ENCODE results near the gene KDM6A. TPM values are rescaled to one million over a fixed set of nuclear protein-coding genes. Genes with fewer than 3 reads are reported as not detected.
"Not testable (repeated sequence)": the region's sequence is repeated elsewhere in the genome, so short reads cannot be mapped to it uniquely, and the experiment has no call there.

Gene KDM6A
- polyA plus RNA-seq, 1 donor from 2014 or later: 25.1 TPM

- H2AFZ ChIP-seq (ENCODE audit: low read depth, low read length): no peak overlapping the region
- H3K4me2 ChIP-seq (ENCODE audit: low read length): no peak overlapping the region
- no peak for TF ChIP-seq TAF1 (IDR thresholded peaks at IDR 0.05; ENCODE audit: low read depth)
- no peak for TF ChIP-seq SMC3 (conservative IDR thresholded peaks at IDR 0.05; ENCODE audit: poor library complexity)
- TF ChIP-seq EZH2 (IDR thresholded peaks at IDR 0.05; ENCODE audit: borderline replicate concordance, insufficient read depth, low read length, poor library complexity, severe bottlenecking): no peak
- no peak for TF ChIP-seq REST (IDR thresholded peaks at IDR 0.05; ENCODE audit: borderline replicate concordance)
- H3F3A ChIP-seq (ENCODE audit: insufficient read depth, low read length, poor library complexity, severe bottlenecking): no peaks in the 10 kb centered on the region
- H3K9me3 ChIP-seq (ENCODE audit: low read length): no peaks in the 10 kb centered on the region
- no peak overlapping the region for H3K9ac ChIP-seq (ENCODE audit: low read length)
- no peak overlapping the region for H3K27ac ChIP-seq (ENCODE audit: low read length)
- H3K27me3 ChIP-seq (ENCODE audit: insufficient read depth, low read depth, low read length): no peaks in the 10 kb centered on the region
- no peaks in the 10 kb centered on the region for H3K9me2 ChIP-seq (ENCODE audit: insufficient read depth, low read length)
- H3K4me3 ChIP-seq (ENCODE audit: low read length): no peak overlapping the region
- H4K20me1 ChIP-seq (ENCODE audit: insufficient read depth): no peaks in the 10 kb centered on the region
- H3K36me3 ChIP-seq (ENCODE audit: insufficient read depth, low read length): no peaks in the 10 kb centered on the region
- peaks cover 17% of the 10 kb centered on the region for H3K79me2 ChIP-seq (replicated peaks; ENCODE audit: insufficient read depth, low read length)
Measured at GRCh38 chrX:44938111-44938510, 65.1 kb downstream of the KDM6A start.

DNA sequence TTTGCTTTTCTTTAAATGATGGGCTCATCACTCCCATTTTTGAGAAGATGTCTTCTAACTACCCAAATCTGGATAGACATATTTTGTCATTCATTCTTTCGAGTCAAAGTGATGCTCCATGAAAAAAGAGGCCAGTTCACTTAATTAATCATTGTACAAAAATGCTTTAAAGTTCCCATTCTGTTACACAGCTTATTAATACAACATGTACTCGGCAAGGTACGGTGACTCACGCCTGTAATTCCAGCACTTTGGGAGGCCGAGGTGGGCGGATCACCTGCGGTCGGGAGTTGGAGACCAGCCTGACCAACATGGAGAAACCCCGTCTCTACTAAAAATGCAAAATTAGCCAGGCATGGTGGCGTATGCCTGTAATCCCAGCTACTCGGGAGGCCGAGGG lies 67.6 kb downstream of the KDM6A start:
- not testable (repeated sequence) for H4K20me1 ChIP-seq (ENCODE audit: insufficient read depth); H3K9me2 ChIP-seq (ENCODE audit: insufficient read depth, low read length); H3K4me2 ChIP-seq (ENCODE audit: low read length); H3K36me3 ChIP-seq (ENCODE audit: insufficient read depth, low read length); H3K27ac ChIP-seq (ENCODE audit: low read length); H3K27me3 ChIP-seq (ENCODE audit: insufficient read depth, low read depth, low read length); H3K9ac ChIP-seq (ENCODE audit: low read length); H3K9me3 ChIP-seq (ENCODE audit: low read length); H3F3A ChIP-seq (ENCODE audit: insufficient read depth, low read length, poor library complexity, severe bottlenecking); H3K4me3 ChIP-seq (ENCODE audit: low read length); H2AFZ ChIP-seq (ENCODE audit: low read depth, low read length)
- H3K79me2 ChIP-seq (replicated peaks; ENCODE audit: insufficient read depth, low read length): peaks cover 12% of the 10 kb centered on the region

DNA sequence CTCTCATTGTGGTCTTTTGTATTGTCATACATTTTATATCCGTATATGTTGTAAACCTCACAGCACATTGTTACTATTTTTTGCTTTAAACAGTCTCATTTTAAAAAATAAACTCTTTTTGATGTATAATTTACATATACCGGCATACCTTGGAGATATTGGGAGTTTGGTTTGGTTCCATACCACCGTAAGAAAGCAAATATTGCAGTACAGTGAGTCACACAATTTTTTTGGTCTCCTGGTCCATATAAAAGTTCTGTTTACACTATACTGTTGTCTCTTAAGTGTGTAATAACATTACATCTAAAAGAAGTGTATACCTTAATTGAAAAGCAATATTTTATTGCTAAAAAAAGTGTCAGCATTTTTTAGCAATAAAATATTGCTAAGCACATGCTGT lies 70.0 kb downstream of the KDM6A start:
- Histone ChIP-seq H3K4me3 (ENCODE audit: low read length) (no peak overlapping the region), H3K79me2 (replicated peaks; ENCODE audit: insufficient read depth, low read length) (peaks cover 17% of the 10 kb centered on the region), H3K4me2 (ENCODE audit: low read length) (no peak overlapping the region)

More for the DNA sequence above, 70.0 kb downstream of the KDM6A start:
- Histone ChIP-seq H3K27ac (ENCODE audit: low read length) (no peak overlapping the region), H3K36me3 (ENCODE audit: insufficient read depth, low read length) (no peaks in the 10 kb centered on the region), H3K9me3 (ENCODE audit: low read length) (no peaks in the 10 kb centered on the region), H3F3A (ENCODE audit: insufficient read depth, low read length, poor library complexity, severe bottlenecking) (no peaks in the 10 kb centered on the region), H3K9me2 (ENCODE audit: insufficient read depth, low read length) (no peaks in the 10 kb centered on the region), H3K27me3 (ENCODE audit: insufficient read depth, low read depth, low read length) (no peaks in the 10 kb centered on the region), H4K20me1 (ENCODE audit: insufficient read depth) (no peaks in the 10 kb centered on the region), H2AFZ (ENCODE audit: low read depth, low read length) (no peak overlapping the region), H3K9ac (ENCODE audit: low read length) (no peak overlapping the region)
- no peak for TF ChIP-seq EZH2 (IDR thresholded peaks at IDR 0.05; ENCODE audit: borderline replicate concordance, insufficient read depth, low read length, poor library complexity, severe bottlenecking)
- no peak for TF ChIP-seq TAF1 (IDR thresholded peaks at IDR 0.05; ENCODE audit: low read depth)
- TF ChIP-seq EP300 (conservative IDR thresholded peaks at IDR 0.05; ENCODE audit: poor library complexity, severe bottlenecking): no peak
- no peak for TF ChIP-seq SMC3 (conservative IDR thresholded peaks at IDR 0.05; ENCODE audit: poor library complexity)
- no peak for TF ChIP-seq POLR2AphosphoS5 (IDR thresholded peaks at IDR 0.05)
- no peak for TF ChIP-seq MXI1 (conservative IDR thresholded peaks at IDR 0.05; ENCODE audit: poor library complexity, severe bottlenecking)
- no peak for TF ChIP-seq RAD21 (conservative IDR thresholded peaks at IDR 0.05)
- TF ChIP-seq REST (IDR thresholded peaks at IDR 0.05; ENCODE audit: borderline replicate concordance): no peak
- no peak for TF ChIP-seq CTCF (IDR thresholded peaks at IDR 0.05; ENCODE audit: poor library complexity, severe bottlenecking)

All from neural cell (in vitro differentiated cells).